ENCODE data around the gene MRPS26. TPM values are rescaled to one million over a fixed set of nuclear protein-coding genes. Genes with fewer than 3 reads are reported as not detected.
A peak's percentile ranks its signal among the peaks of the same experiment; 100 is the strongest.

Gene MRPS26
- total RNA-seq, 4 donors from 2014 or later: 34.5 to 43.6 (median 43.1) TPM

DNA sequence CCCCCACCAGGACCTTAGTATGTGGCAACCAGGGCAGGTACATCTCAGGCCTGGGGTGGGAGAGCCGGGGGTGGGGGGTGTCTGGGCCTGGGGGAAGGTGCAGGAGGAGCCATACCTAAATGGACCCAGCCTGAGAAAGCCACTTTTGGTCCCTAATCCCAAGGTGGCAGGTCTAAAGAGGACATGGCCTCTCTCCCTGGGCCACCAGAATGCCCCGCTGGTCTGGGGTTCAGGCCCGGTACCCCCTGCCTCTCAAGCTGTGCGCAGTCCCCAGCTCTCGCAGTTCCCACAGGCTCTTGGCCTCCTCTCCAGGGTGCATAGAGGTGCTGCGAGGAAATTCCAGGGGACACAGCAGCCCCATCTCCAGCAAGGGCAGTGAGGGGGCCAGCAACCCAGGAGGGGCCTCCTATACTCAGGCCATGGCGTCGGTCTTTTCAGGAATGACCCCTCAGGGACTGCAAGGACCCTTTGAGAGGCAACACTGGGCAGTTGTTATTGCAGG, 39.8 kb downstream of the MRPS26 start:
- Histone ChIP-seq H3K36me3 (no peaks in the 10 kb centered on the region), H3K27me3 (peaks cover 0 to 19% of the 10 kb centered on the region in 2 donors), H3K4me3 (no peak overlapping the region), H3K27ac (no peak overlapping the region), H3K9me3 (no peaks in the 10 kb centered on the region), H3K4me1 (peaks cover 0 to 24% (median 10%) of the 10 kb centered on the region in 4 donors)
- DNase-seq: no peak
- no peak for TF ChIP-seq POLR2A (IDR thresholded peaks at IDR 0.05)
- TF ChIP-seq, protein P1, sequence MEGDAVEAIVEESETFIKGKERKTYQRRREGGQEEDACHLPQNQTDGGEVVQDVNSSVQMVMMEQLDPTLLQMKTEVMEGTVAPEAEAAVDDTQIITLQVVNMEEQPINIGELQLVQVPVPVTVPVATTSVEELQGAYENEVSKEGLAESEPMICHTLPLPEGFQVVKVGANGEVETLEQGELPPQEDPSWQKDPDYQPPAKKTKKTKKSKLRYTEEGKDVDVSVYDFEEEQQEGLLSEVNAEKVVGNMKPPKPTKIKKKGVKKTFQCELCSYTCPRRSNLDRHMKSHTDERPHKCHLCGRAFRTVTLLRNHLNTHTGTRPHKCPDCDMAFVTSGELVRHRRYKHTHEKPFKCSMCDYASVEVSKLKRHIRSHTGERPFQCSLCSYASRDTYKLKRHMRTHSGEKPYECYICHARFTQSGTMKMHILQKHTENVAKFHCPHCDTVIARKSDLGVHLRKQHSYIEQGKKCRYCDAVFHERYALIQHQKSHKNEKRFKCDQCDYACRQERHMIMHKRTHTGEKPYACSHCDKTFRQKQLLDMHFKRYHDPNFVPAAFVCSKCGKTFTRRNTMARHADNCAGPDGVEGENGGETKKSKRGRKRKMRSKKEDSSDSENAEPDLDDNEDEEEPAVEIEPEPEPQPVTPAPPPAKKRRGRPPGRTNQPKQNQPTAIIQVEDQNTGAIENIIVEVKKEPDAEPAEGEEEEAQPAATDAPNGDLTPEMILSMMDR (IDR thresholded peaks at IDR 0.05): no peak

DNA sequence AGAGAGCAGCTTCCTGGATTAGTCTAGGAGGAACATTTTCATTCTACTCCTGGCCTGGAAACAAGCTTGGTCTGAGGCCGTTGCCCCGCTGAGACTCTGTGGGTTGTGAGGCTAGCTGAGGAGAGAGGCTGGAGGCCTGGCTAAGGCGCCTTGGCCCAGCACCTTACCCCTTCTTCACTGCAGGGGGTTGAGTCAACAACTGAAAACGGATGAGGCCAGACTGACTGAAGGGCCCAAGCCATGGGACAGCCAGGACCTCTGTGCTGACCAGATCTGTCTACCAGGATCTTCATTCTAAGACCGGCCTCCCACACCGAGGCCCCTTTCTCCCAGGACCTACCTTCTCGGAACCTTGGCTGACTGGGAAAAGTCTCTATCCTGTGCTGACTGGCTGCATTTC, 42.2 kb downstream of the MRPS26 start:
- no peaks in the 10 kb centered on the region for H3K36me3 ChIP-seq

DNA sequence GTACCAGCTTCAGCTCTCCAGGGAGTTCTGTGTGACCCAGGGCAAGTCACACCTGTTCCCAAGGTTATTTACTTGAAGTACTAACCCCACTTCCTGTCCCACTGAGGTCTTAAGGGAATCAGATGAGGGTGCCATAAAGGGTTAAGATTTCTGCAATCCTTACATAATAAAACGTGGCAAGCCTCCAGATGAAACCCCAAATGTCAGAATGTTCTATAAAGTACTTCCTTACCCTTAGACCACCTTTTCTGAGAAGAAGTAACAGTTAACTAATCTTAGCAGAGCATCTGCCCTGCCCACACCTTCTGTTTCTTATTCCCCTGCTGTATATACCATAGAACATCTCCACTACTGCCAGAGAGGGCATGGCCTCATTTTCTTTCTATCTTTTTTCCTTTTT, 44.7 kb downstream of the MRPS26 start:
- TF ChIP-seq, protein P1 (IDR thresholded peaks at IDR 0.05): no peak
- TF ChIP-seq POLR2A (IDR thresholded peaks at IDR 0.05): no peak

More for the DNA sequence above, 42.2 kb downstream of the MRPS26 start:
- Histone ChIP-seq H3K27me3 (peaks cover 0 to 18% of the 10 kb centered on the region in 2 donors), H3K4me3 (no peak overlapping the region), H3K4me1 (peaks cover 0 to 13% (median 7%) of the 10 kb centered on the region in 4 donors), H3K27ac (no peak overlapping the region), H3K9me3 (no peaks in the 10 kb centered on the region)
- TF ChIP-seq POLR2A (IDR thresholded peaks at IDR 0.05): no peak
- TF ChIP-seq, protein P1 (IDR thresholded peaks at IDR 0.05): no peak
- no peak for DNase-seq

DNA sequence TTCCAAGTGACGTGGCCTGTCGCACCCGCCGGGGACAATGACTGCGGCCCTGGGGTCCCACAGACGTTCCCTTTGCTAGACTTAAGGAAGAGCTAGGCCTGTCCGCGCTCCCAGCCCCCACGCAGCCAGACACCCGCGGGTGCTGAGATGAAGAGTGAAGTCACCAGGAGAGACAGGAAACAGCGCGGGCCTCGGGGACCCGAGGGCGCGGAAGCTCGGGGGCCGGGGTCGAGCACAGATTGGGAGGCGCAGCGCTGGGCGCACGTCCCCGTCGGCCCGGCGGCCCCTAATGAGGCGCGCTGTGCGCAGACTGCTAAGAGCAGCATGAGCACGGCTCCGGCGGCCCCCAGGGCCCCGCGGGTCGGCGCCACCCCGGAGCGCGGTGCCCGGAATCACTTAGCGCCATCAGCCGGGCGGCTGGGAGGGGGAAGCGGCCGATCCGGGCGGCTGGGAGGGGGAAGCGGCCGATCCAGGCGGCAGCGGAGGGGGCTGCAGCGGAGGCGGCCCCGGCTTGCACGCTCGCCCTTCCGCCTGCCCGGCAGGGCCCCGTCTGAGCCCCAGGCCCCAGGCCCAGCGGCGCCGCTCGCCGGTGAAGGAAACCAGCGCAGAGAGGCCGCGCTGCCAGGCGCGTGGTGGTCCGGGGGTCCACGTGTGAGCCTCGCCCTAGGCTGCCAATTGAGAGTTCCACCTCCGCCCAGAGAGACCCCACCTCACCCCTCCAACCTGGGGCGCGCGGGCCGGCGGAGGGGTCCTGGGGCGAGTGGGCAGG, 46.9 kb downstream of the MRPS26 start:
- Histone ChIP-seq H3K9me3 (no peaks in the 10 kb centered on the region), H3K4me3 (peak overlapping the region; percentile 22 to 56 (median 30)), H3K4me1 (peaks cover 0 to 8% (median 2%) of the 10 kb centered on the region in 4 donors), H3K36me3 (no peaks in the 10 kb centered on the region), H3K27me3 (peaks cover 0 to 11% of the 10 kb centered on the region in 2 donors), H3K27ac (peak overlapping the region in 1 of 4 donors; percentile 72)
- peak in 1 of 3 donors; percentile 29 for DNase-seq
- no peak for TF ChIP-seq POLR2A (IDR thresholded peaks at IDR 0.05)
- TF ChIP-seq, protein P1 (IDR thresholded peaks at IDR 0.05): no peak

More for the DNA sequence above, 44.7 kb downstream of the MRPS26 start:
- peaks cover 0 to 11% of the 10 kb centered on the region in 2 donors for H3K27me3 ChIP-seq
- DNase-seq: no peak
- no peak overlapping the region for H3K4me3 ChIP-seq
- no peaks in the 10 kb centered on the region for H3K36me3 ChIP-seq
- no peaks in the 10 kb centered on the region for H3K9me3 ChIP-seq
- peaks cover 0 to 8% (median 2%) of the 10 kb centered on the region in 4 donors for H3K4me1 ChIP-seq
- no peak overlapping the region for H3K27ac ChIP-seq

DNA sequence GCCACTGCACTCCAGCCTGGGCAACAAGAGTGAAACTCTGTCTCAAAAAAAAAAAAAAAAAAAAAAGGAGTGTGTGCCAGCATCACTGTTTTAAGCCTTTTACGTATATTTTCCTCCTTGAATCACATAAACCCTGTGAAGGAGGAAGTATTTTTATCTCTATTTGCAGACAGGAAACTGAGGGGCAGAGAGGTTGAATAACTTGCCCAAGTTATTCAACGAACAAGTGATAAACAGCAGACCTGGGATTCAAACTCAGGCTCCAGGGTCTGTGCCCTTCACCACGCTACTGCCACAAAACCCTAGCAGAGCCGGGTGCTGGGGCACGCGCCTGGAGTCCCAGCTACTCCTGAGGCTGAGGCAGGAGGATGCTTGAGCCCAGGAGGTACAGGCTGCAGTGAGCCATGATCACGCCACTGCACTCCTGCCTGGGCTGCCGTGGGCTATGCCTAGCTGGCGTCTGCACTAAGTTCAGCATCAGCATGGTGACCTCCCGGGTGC, 48.1 kb downstream of the MRPS26 start:
- no peak for DNase-seq
- H3K4me1 ChIP-seq: peaks cover 0 to 8% (median 2%) of the 10 kb centered on the region in 4 donors
- peaks cover 0 to 11% of the 10 kb centered on the region in 2 donors for H3K27me3 ChIP-seq
- TF ChIP-seq, protein P1 (IDR thresholded peaks at IDR 0.05): no peak
- no peak for TF ChIP-seq POLR2A (IDR thresholded peaks at IDR 0.05)
- no peaks in the 10 kb centered on the region for H3K36me3 ChIP-seq
- H3K4me3 ChIP-seq: no peak overlapping the region
- H3K27ac ChIP-seq: no peak overlapping the region
- no peaks in the 10 kb centered on the region for H3K9me3 ChIP-seq

Data from Peyer's patch (tissue), 4 donors.